ENCODE results near the gene INPP5A.

GRCh38 chr10:132766291-132766690 is 228.7 kb downstream of the INPP5A start:
- TF ChIP-seq POLR2A (IDR thresholded peaks at IDR 0.05; ENCODE audit: low read length) (no peak), GATA1 (IDR thresholded peaks at IDR 0.05; ENCODE audit: low read depth, low read length) (no peak)

Data from erythroblast (primary cell).